Activated naive CD4-positive, alpha-beta T cell treated with anti-CD3 and anti-CD28 coated beads, Interleukin-2, amount 50 U/mL, for 24 hours (primary cell): ENCODE measurements around the gene STAT1.

Experiments
- H3K27ac Mint-ChIP-seq: one replicate; pipeline ENCODE4 v1.8.0; 2021; ENCODE audit warnings: mild to moderate bottlenecking, mixed read lengths
- H3K27me3 Mint-ChIP-seq: one replicate; pipeline ENCODE4 v1.8.0; 2021; ENCODE audit warnings: mixed read lengths
- H3K36me3 Mint-ChIP-seq: one replicate; pipeline ENCODE4 v1.8.0; 2021; ENCODE audit warnings: mixed read lengths
- H3K4me1 Mint-ChIP-seq: one replicate; pipeline ENCODE4 v1.8.0; 2021; ENCODE audit warnings: mixed read lengths
- H3K4me3 Mint-ChIP-seq: one replicate; pipeline ENCODE4 v1.8.0; 2021; ENCODE audit warnings: mild to moderate bottlenecking, mixed read lengths
- H3K9me3 Mint-ChIP-seq: one replicate; pipeline ENCODE4 v1.8.0; 2021; ENCODE audit warnings: mixed read lengths

The STAT1 gene

GRCh38 chr2:190941571-190941970 lies 72.4 kb downstream of the STAT1 start:
- no peaks in the 10 kb centered on the region for H3K9me3 Mint-ChIP-seq
- H3K27me3 Mint-ChIP-seq, result no peaks in the 10 kb centered on the region
- H3K4me3 Mint-ChIP-seq, result no peak overlapping the region
- peaks cover 19% of the 10 kb centered on the region for H3K4me1 Mint-ChIP-seq
- H3K36me3 Mint-ChIP-seq, result peaks cover 3% of the 10 kb centered on the region
- no peak overlapping the region for H3K27ac Mint-ChIP-seq

- Mint-ChIP-seq H3K27ac (no peak overlapping the region), H3K4me1 (peaks cover 25% of the 10 kb centered on the region)
These were observed 73.5 kb downstream of the STAT1 start for GRCh38 chr2:190940454-190940853.

GRCh38 chr2:190938771-190939335 lies 75.1 kb downstream of the STAT1 start:
- no peaks in the 10 kb centered on the region for H3K9me3 Mint-ChIP-seq
- peaks cover 4% of the 10 kb centered on the region for H3K36me3 Mint-ChIP-seq
- H3K27ac Mint-ChIP-seq, result peak overlapping the region; percentile 83
- peaks cover 23% of the 10 kb centered on the region for H3K4me1 Mint-ChIP-seq
- H3K4me3 Mint-ChIP-seq, result no peak overlapping the region
- H3K27me3 Mint-ChIP-seq, result no peaks in the 10 kb centered on the region

More at GRCh38 chr2:190940454-190940853, 73.5 kb downstream of the STAT1 start:
- no peak overlapping the region for H3K4me3 Mint-ChIP-seq
- H3K9me3 Mint-ChIP-seq, result no peaks in the 10 kb centered on the region
- peaks cover 3% of the 10 kb centered on the region for H3K36me3 Mint-ChIP-seq
- no peaks in the 10 kb centered on the region for H3K27me3 Mint-ChIP-seq

GRCh38 chr2:190935054-190935453 lies 78.9 kb downstream of the STAT1 start:
- H3K27ac Mint-ChIP-seq, result no peak overlapping the region

GRCh38 chr2:190933361-190933760 lies 80.6 kb downstream of the STAT1 start:
- peaks cover 31% of the 10 kb centered on the region for H3K4me1 Mint-ChIP-seq

More at GRCh38 chr2:190935054-190935453, 78.9 kb downstream of the STAT1 start:
- peaks cover 35% of the 10 kb centered on the region for H3K4me1 Mint-ChIP-seq
- no peaks in the 10 kb centered on the region for H3K27me3 Mint-ChIP-seq
- H3K4me3 Mint-ChIP-seq, result no peak overlapping the region
- no peaks in the 10 kb centered on the region for H3K9me3 Mint-ChIP-seq
- H3K36me3 Mint-ChIP-seq, result peaks cover 11% of the 10 kb centered on the region

GRCh38 chr2:190932514-190932913 lies 81.5 kb downstream of the STAT1 start:
- peaks cover 31% of the 10 kb centered on the region for H3K4me1 Mint-ChIP-seq
- no peaks in the 10 kb centered on the region for H3K27me3 Mint-ChIP-seq
- H3K9me3 Mint-ChIP-seq, result no peaks in the 10 kb centered on the region
- H3K4me3 Mint-ChIP-seq, result no peak overlapping the region
- no peak overlapping the region for H3K27ac Mint-ChIP-seq
- H3K36me3 Mint-ChIP-seq, result peaks cover 14% of the 10 kb centered on the region

More at GRCh38 chr2:190933361-190933760, 80.6 kb downstream of the STAT1 start:
- Mint-ChIP-seq H3K36me3 (peaks cover 14% of the 10 kb centered on the region), H3K27ac (no peak overlapping the region), H3K4me3 (no peak overlapping the region), H3K9me3 (no peaks in the 10 kb centered on the region), H3K27me3 (no peaks in the 10 kb centered on the region)

GRCh38 chr2:190930411-190930810 lies 83.6 kb downstream of the STAT1 start:
- Mint-ChIP-seq H3K27me3 (no peaks in the 10 kb centered on the region), H3K9me3 (no peaks in the 10 kb centered on the region), H3K4me1 (peaks cover 26% of the 10 kb centered on the region), H3K36me3 (peaks cover 17% of the 10 kb centered on the region), H3K27ac (peak overlapping the region; percentile 62), H3K4me3 (no peak overlapping the region)

- Mint-ChIP-seq H3K4me3 (no peak overlapping the region), H3K9me3 (no peaks in the 10 kb centered on the region), H3K27me3 (no peaks in the 10 kb centered on the region), H3K27ac (no peak overlapping the region), H3K36me3 (peaks cover 19% of the 10 kb centered on the region), H3K4me1 (peaks cover 22% of the 10 kb centered on the region)
These were observed 84.1 kb downstream of the STAT1 start for GRCh38 chr2:190929919-190930318.

GRCh38 chr2:190927301-190927700 lies 86.7 kb downstream of the STAT1 start:
- peaks cover 30% of the 10 kb centered on the region for H3K36me3 Mint-ChIP-seq
- H3K9me3 Mint-ChIP-seq, result no peaks in the 10 kb centered on the region
- H3K27me3 Mint-ChIP-seq, result no peaks in the 10 kb centered on the region
- peaks cover 27% of the 10 kb centered on the region for H3K4me1 Mint-ChIP-seq
- no peak overlapping the region for H3K27ac Mint-ChIP-seq
- H3K4me3 Mint-ChIP-seq, result no peak overlapping the region

- H3K9me3 Mint-ChIP-seq, result no peaks in the 10 kb centered on the region
- H3K36me3 Mint-ChIP-seq, result peaks cover 41% of the 10 kb centered on the region
- peak overlapping the region; percentile 84 for H3K27ac Mint-ChIP-seq
- no peaks in the 10 kb centered on the region for H3K27me3 Mint-ChIP-seq
- H3K4me1 Mint-ChIP-seq, result peaks cover 38% of the 10 kb centered on the region
- no peak overlapping the region for H3K4me3 Mint-ChIP-seq
These were observed 91.6 kb downstream of the STAT1 start for GRCh38 chr2:190922376-190922775.

- H3K27me3 Mint-ChIP-seq, result no peaks in the 10 kb centered on the region
These were observed 93.9 kb downstream of the STAT1 start for GRCh38 chr2:190920085-190920484.

More at GRCh38 chr2:190920085-190920484, 93.9 kb downstream of the STAT1 start:
- H3K36me3 Mint-ChIP-seq, result peaks cover 52% of the 10 kb centered on the region
- no peaks in the 10 kb centered on the region for H3K9me3 Mint-ChIP-seq
- peaks cover 53% of the 10 kb centered on the region for H3K4me1 Mint-ChIP-seq
- H3K4me3 Mint-ChIP-seq, result no peak overlapping the region
- H3K27ac Mint-ChIP-seq, result no peak overlapping the region
